PC-3 (cell line): ENCODE data around the gene LRRC28. TPM values are rescaled to one million over a fixed set of nuclear protein-coding genes. Genes with fewer than 3 reads are reported as not detected.

Experiments used
- ATAC-seq: fragments of 200-7000 bp; cut with Tn5 transposase; 2 replicates; pipeline ENCODE4 v1.9.1; 2020; ENCODE audit warnings: mild to moderate bottlenecking, moderate library complexity
- BruUV-seq: library from RNA; stranded (reverse); fragments of 400-500 nt; replicated peaks from 2 replicates; lab custom pipeline; 2021; lab: Mats Ljungman, UMichigan
- CTCF ChIA-PET: fragments of 300-600 bp; sonication (Branson Sonifier 250); formaldehyde crosslinking; loops from one replicate; lab custom pipeline; 2022; ENCODE audit warnings: antibody characterized with exemption; lab: Charles Lee
- POLR2A ChIA-PET: fragments of 300-600 bp; sonication (Branson Sonifier 250); formaldehyde crosslinking; loops from one replicate; lab custom pipeline; 2022; ENCODE audit warnings: antibody characterized with exemption; ENCODE audit not compliant: unreplicated experiment; lab: Charles Lee
- DNase-seq: peaks from one replicate; pipeline ENCODE4 v3.0.0-alpha.2; 2015
- H2AFZ ChIP-seq: fragments of 300-600 bp; sonication (generic); 2 replicates; pipeline ENCODE4 v1.6.0; 2016; ENCODE audit warnings: antibody characterized with exemption, low read length
- H3F3A ChIP-seq: fragments of 300-600 bp; sonication (generic); one replicate; pipeline ENCODE4 v1.6.0; 2017; ENCODE audit warnings: antibody characterized with exemption, low read length, control low read depth, mild to moderate bottlenecking; ENCODE audit not compliant: unreplicated experiment
- H3K27ac ChIP-seq: fragments of 300-600 bp; sonication (generic); 2 replicates; pipeline ENCODE4 v1.5.1; 2016; ENCODE audit warnings: mild to moderate bottlenecking, low read length
- H3K27me3 ChIP-seq: fragments of 300-600 bp; sonication (generic); 2 replicates; pipeline ENCODE4 v1.6.1; 2016; ENCODE audit warnings: low read length, mixed read lengths
- H3K36me3 ChIP-seq: fragments of 300-600 bp; sonication (generic); 2 replicates; pipeline ENCODE4 v1.6.1; 2016; ENCODE audit warnings: low read depth, mixed run types, low read length, mixed read lengths
- H3K4me1 ChIP-seq: fragments of 300-600 bp; sonication (generic); 2 replicates; pipeline ENCODE4 v1.5.1; 2016; ENCODE audit warnings: low read length; ENCODE audit not compliant: insufficient read depth
- H3K4me2 ChIP-seq: fragments of 300-600 bp; sonication (generic); 2 replicates; pipeline ENCODE4 v1.6.0; 2016; ENCODE audit warnings: low read length
- H3K4me3 ChIP-seq: fragments of 300-600 bp; sonication (generic); 2 replicates; pipeline ENCODE4 v1.5.1; 2016; ENCODE audit warnings: mild to moderate bottlenecking, low read length, mixed read lengths
- H3K79me2 ChIP-seq: fragments of 300-600 bp; sonication (generic); 2 replicates; pipeline ENCODE4 v1.6.1; 2017; ENCODE audit warnings: low read length, mixed read lengths
- H3K9ac ChIP-seq: fragments of 300-600 bp; sonication (generic); 2 replicates; pipeline ENCODE4 v1.6.0; 2016; ENCODE audit warnings: mild to moderate bottlenecking, low read length
- H3K9me2 ChIP-seq: fragments of 300-600 bp; sonication (generic); replicated peaks from 2 replicates; pipeline ENCODE4 v1.6.1; 2016; ENCODE audit warnings: mixed run types, low read length, mixed read lengths
- H3K9me3 ChIP-seq: fragments of 300-600 bp; sonication (generic); 2 replicates; pipeline ENCODE4 v1.6.1; 2016; ENCODE audit warnings: low read length, mixed read lengths
- H4K20me1 ChIP-seq: fragments of 300-600 bp; sonication (generic); 2 replicates; pipeline ENCODE4 v1.6.1; 2016; ENCODE audit warnings: low read length, mixed read lengths
- CTCF ChIP-seq: fragments of 300-600 bp; sonication (generic); conservative IDR thresholded peaks from 2 replicates; pipeline ENCODE4 v1.5.1; 2017; ENCODE audit warnings: antibody characterized with exemption, low read depth, mild to moderate bottlenecking, low read length
- EZH2 ChIP-seq: fragments of 300-600 bp; sonication (generic); IDR thresholded peaks from one replicate; pipeline ENCODE4 v1.6.1; 2017; ENCODE audit warnings: antibody characterized with exemption, mild to moderate bottlenecking, low read length; ENCODE audit not compliant: unreplicated experiment
- EZH2phosphoT487 ChIP-seq: fragments of 300-600 bp; sonication (generic); IDR thresholded peaks from 2 replicates; pipeline ENCODE4 v1.6.1; 2018; ENCODE audit warnings: mild to moderate bottlenecking, antibody characterized with exemption, low read length, borderline replicate concordance
- intact Hi-C: fragments of 100-400 bp; cut with micrococcal nuclease; formaldehyde crosslinking; loops from 2 replicates; pipeline ENCODE4 v1.9.0; 2023
- total RNA-seq: library from RNA; depleted of rRNA; stranded (reverse); fragments of >200 nt; gene quantifications from 2 replicates; pipeline ENCODE4 v1.2.3, GENCODE V29; 2014

The LRRC28 gene
- total RNA-seq, 1 experiment from 2014 or later, result 10.6 TPM

- no peaks in the 10 kb centered on the region for H3K79me2 ChIP-seq
- no peaks in the 10 kb centered on the region for H3K9me2 ChIP-seq
- H3K4me1 ChIP-seq, result peaks cover 15% of the 10 kb centered on the region
- intact Hi-C loops, result loop anchor here (5.0 kb wide), 1 partner anchor 142 kb away; the partner anchor contains the start of gene MEF2A
- peak overlapping the region; percentile 67 for H2AFZ ChIP-seq
- H3K9ac ChIP-seq, result peak overlapping the region; percentile 71
- DNase-seq (no peak), ATAC-seq (peak; percentile 43)
- no peaks in the 10 kb centered on the region for H4K20me1 ChIP-seq
- TF ChIP-seq EZH2, result no peak
- peak; percentile 35; the same call in 1 of the 2 replicates for TF ChIP-seq CTCF
- H3F3A ChIP-seq, result no peaks in the 10 kb centered on the region
- peak overlapping the region; percentile 49 for H3K4me2 ChIP-seq
- peak overlapping the region; percentile 83 for H3K27ac ChIP-seq
- no peaks in the 10 kb centered on the region for H3K27me3 ChIP-seq
- CTCF ChIA-PET, result no interaction called here
- H3K4me3 ChIP-seq, result no peak overlapping the region
- POLR2A ChIA-PET, result interaction anchor here (0.7 kb wide), 1 partner anchor 40 kb away, joined by 3 read pairs; no protein-coding TSS in a partner anchor
- no peaks in the 10 kb centered on the region for H3K9me3 ChIP-seq
- no peaks in the 10 kb centered on the region for H3K36me3 ChIP-seq
- BruUV-seq, result no TSS peak
Measured at GRCh38 chr15:99425657-99426301, 174.5 kb downstream of the LRRC28 start.

GRCh38 chr15:99426431-99427105, 175.3 kb downstream of the LRRC28 start:
- H3K9me2 ChIP-seq, result no peaks in the 10 kb centered on the region
- H2AFZ ChIP-seq, result no peak overlapping the region
- no TSS peak for BruUV-seq
- no peaks in the 10 kb centered on the region for H3K27me3 ChIP-seq
- DNase-seq (no peak), ATAC-seq (no peak)
- H3K4me1 ChIP-seq, result peaks cover 15% of the 10 kb centered on the region
- ChIA-PET CTCF (no interaction called here), POLR2A (no interaction called here)
- H3K9ac ChIP-seq, result no peak overlapping the region
- H3K36me3 ChIP-seq, result no peaks in the 10 kb centered on the region
- H3K4me2 ChIP-seq, result no peak overlapping the region
- H4K20me1 ChIP-seq, result no peaks in the 10 kb centered on the region
- no peaks in the 10 kb centered on the region for H3F3A ChIP-seq
- intact Hi-C loops, result loop anchor here (5.0 kb wide), 1 partner anchor 141 kb away; the partner anchor contains the start of gene MEF2A
- no peaks in the 10 kb centered on the region for H3K79me2 ChIP-seq
- no peak for TF ChIP-seq EZH2phosphoT487
- TF ChIP-seq CTCF, result no peak
- TF ChIP-seq EZH2, result no peak
- no peak overlapping the region for H3K4me3 ChIP-seq
- H3K9me3 ChIP-seq, result no peaks in the 10 kb centered on the region
- no peak overlapping the region for H3K27ac ChIP-seq

GRCh38 chr15:99427210-99427609, 175.9 kb downstream of the LRRC28 start:
- no peak overlapping the region for H3K4me2 ChIP-seq
- no peak overlapping the region for H2AFZ ChIP-seq
- H3K9me2 ChIP-seq, result no peaks in the 10 kb centered on the region
- no peaks in the 10 kb centered on the region for H3F3A ChIP-seq
- no TSS peak for BruUV-seq
- no peak for ATAC-seq
- TF ChIP-seq EZH2phosphoT487 (no peak), CTCF (no peak), EZH2 (no peak)
- no peaks in the 10 kb centered on the region for H3K79me2 ChIP-seq
- no peaks in the 10 kb centered on the region for H3K27me3 ChIP-seq
- H4K20me1 ChIP-seq, result no peaks in the 10 kb centered on the region
- H3K9ac ChIP-seq, result no peak overlapping the region
- DNase-seq, result no peak
- ChIA-PET POLR2A (no interaction called here), CTCF (no interaction called here)
- peaks cover 15% of the 10 kb centered on the region for H3K4me1 ChIP-seq
- H3K4me3 ChIP-seq, result no peak overlapping the region
- H3K27ac ChIP-seq, result no peak overlapping the region
- H3K9me3 ChIP-seq, result no peaks in the 10 kb centered on the region
- intact Hi-C loops, result loop anchor here (5.0 kb wide), 1 partner anchor 140 kb away; the partner anchor contains the start of gene MEF2A
- H3K36me3 ChIP-seq, result no peaks in the 10 kb centered on the region
